GM23338 (cell line): ENCODE measurements around the gene CPNE7. TPM values are rescaled to one million over a fixed set of nuclear protein-coding genes. Genes with fewer than 3 reads are reported as not detected.
A peak's percentile ranks its signal among the peaks of the same experiment; 100 is the strongest.

Source experiments
- ATAC-seq: fragments of 200-7000 bp; cut with Tn5 transposase; 3 replicates; pipeline ENCODE4 v1.9.1; 2020
- DNase-seq: peaks from one replicate; pipeline ENCODE4 v3.0.0-alpha.2; 2015; ENCODE audit warnings: low spot score
- H2AFZ ChIP-seq: fragments of 200-600 bp; sonication (generic); 2 replicates; pipeline ENCODE4 v1.8.0; 2016; ENCODE audit warnings: antibody characterized with exemption, mild to moderate bottlenecking, moderate library complexity
- H3F3A ChIP-seq: fragments of 200-600 bp; sonication (generic); replicated peaks from 2 replicates; pipeline ENCODE4 v1.8.0; 2017; ENCODE audit warnings: antibody characterized with exemption, mixed run types, low read depth
- H3K27ac ChIP-seq: fragments of 200-600 bp; sonication (generic); 2 replicates; pipeline ENCODE4 v1.6.1; 2016; ENCODE audit warnings: low read depth
- H3K27me3 ChIP-seq: fragments of 200-600 bp; sonication (generic); 2 replicates; pipeline ENCODE4 v1.8.0; 2016; ENCODE audit warnings: mild to moderate bottlenecking, mixed run types, moderate library complexity; ENCODE audit not compliant: insufficient read depth
- H3K36me3 ChIP-seq: fragments of 200-600 bp; sonication (generic); 2 replicates; pipeline ENCODE4 v1.8.0; 2016; ENCODE audit warnings: mild to moderate bottlenecking; ENCODE audit not compliant: insufficient read depth
- H3K4me1 ChIP-seq: fragments of 200-600 bp; sonication (generic); 2 replicates; pipeline ENCODE4 v1.8.0; 2016; ENCODE audit warnings: mild to moderate bottlenecking, moderate library complexity; ENCODE audit not compliant: insufficient read depth
- H3K4me2 ChIP-seq: fragments of 200-600 bp; sonication (generic); 2 replicates; pipeline ENCODE4 v1.7.1; 2017; ENCODE audit warnings: mixed run types
- H3K4me3 ChIP-seq: fragments of 200-600 bp; sonication (generic); 2 replicates; pipeline ENCODE4 v1.6.1; 2016; ENCODE audit warnings: mixed run types
- H3K79me2 ChIP-seq: fragments of 200-600 bp; sonication (generic); replicated peaks from 2 replicates; pipeline ENCODE4 v1.8.0; 2017; ENCODE audit warnings: mild to moderate bottlenecking; ENCODE audit not compliant: insufficient read depth
- H3K9me2 ChIP-seq: fragments of 200-600 bp; sonication (generic); 2 replicates; pipeline ENCODE4 v1.8.0; 2017; ENCODE audit not compliant: insufficient read depth
- H4K20me1 ChIP-seq: fragments of 200-600 bp; sonication (generic); replicated peaks from 2 replicates; pipeline ENCODE4 v1.8.0; 2017; ENCODE audit warnings: mild to moderate bottlenecking; ENCODE audit not compliant: insufficient read depth
- H3K27ac Mint-ChIP-seq: 2 replicates; pipeline ENCODE4 v1.8.0; 2020; ENCODE audit warnings: inconsistent platforms, mild to moderate bottlenecking, moderate library complexity, mixed read lengths
- H3K27me3 Mint-ChIP-seq: 3 replicates; pipeline ENCODE4 v1.8.0; 2022; ENCODE audit warnings: low read depth, mild to moderate bottlenecking, moderate library complexity, mixed read lengths, inconsistent platforms; ENCODE audit not compliant: insufficient read depth, poor library complexity
- H3K36me3 Mint-ChIP-seq: 3 replicates; pipeline ENCODE4 v1.8.0; 2021; ENCODE audit warnings: low read depth, mild to moderate bottlenecking, inconsistent platforms, moderate library complexity, mixed read lengths
- H3K4me1 Mint-ChIP-seq: 3 replicates; pipeline ENCODE4 v1.8.0; 2020; ENCODE audit warnings: mild to moderate bottlenecking, inconsistent platforms, mixed read lengths
- H3K4me3 Mint-ChIP-seq: 3 replicates; pipeline ENCODE4 v1.8.0; 2021; ENCODE audit warnings: moderate library complexity, mild to moderate bottlenecking, inconsistent platforms, mixed read lengths
- H3K9me3 Mint-ChIP-seq: 3 replicates; pipeline ENCODE4 v1.8.0; 2020; ENCODE audit warnings: moderate library complexity, mild to moderate bottlenecking, inconsistent platforms, mixed read lengths
- CREB1 ChIP-seq: fragments of 250-450 bp; sonication (Bioruptor Pico); IDR thresholded peaks from 2 replicates; pipeline ENCODE4 v1.5.0; 2020; ENCODE audit warnings: low read depth, mild to moderate bottlenecking, moderate library complexity
- CTCF ChIP-seq, 2 experiments: fragments of 200-600 bp in 1 of 2; sonication (generic) in 1 of 2; conservative IDR thresholded peaks; 2 replicates each; pipeline versions ENCODE4 v1.5.1 to v1.6.1; 2016 to 2017; ENCODE audit warnings: antibody characterized with exemption in 2 of 2, low read depth in 2 of 2, mild to moderate bottlenecking in 2 of 2, moderate library complexity in 1 of 2
- ETS1 ChIP-seq: IDR thresholded peaks from 2 replicates; pipeline ENCODE4 v1.6.1; 2016; ENCODE audit warnings: antibody characterized with exemption
- NANOG ChIP-seq: IDR thresholded peaks from 2 replicates; pipeline ENCODE4 v1.6.1; 2016; ENCODE audit warnings: antibody characterized with exemption, borderline replicate concordance
- POLR2AphosphoS5 ChIP-seq: IDR thresholded peaks from 2 replicates; pipeline ENCODE4 v1.6.1; 2016; ENCODE audit warnings: antibody characterized with exemption, low read depth
- REST ChIP-seq: IDR thresholded peaks from one replicate; pipeline ENCODE4 v1.6.1; 2018; ENCODE audit warnings: antibody characterized with exemption; ENCODE audit not compliant: unreplicated experiment
- STAT1 ChIP-seq: IDR thresholded peaks from one replicate; pipeline ENCODE4 v1.6.1; 2016; ENCODE audit warnings: antibody characterized with exemption; ENCODE audit not compliant: unreplicated experiment
- polyA plus RNA-seq: library from polyadenylated mRNA; unstranded; fragments of >200 nt; fragmentation: Nextera tagmentation; extraction: Ambion mirVana; gene quantifications from 2 replicates; pipeline ENCODE4 v1.2.1, GENCODE V29; 2016
- total RNA-seq: library from RNA; depleted of rRNA; stranded (reverse); fragments of >200 nt; shearing (Covaris generic); gene quantifications from 2 replicates; pipeline ENCODE4 v1.2.3, GENCODE V29; 2014

The CPNE7 gene
- total and polyA plus RNA-seq, 2 experiments from 2014 or later, result 11.2 to 15.7 TPM

- no peak for TF ChIP-seq STAT1
- no peak for TF ChIP-seq CTCF (conservative IDR thresholded peaks at IDR 0.05; ENCODE audit: low read depth in 2 of 2)
- no peak for TF ChIP-seq POLR2AphosphoS5
- TF ChIP-seq NANOG, result no peak
- TF ChIP-seq CREB1 (CRISPR knock-in tag), result no peak
- no peak for TF ChIP-seq REST
Measured at GRCh38 chr16:89557690-89558490, 17.7 kb upstream of the CPNE7 start (continued).

GRCh38 chr16:89560378-89561141 lies 15.0 kb upstream of the CPNE7 start, which contains the start of gene RPL13:
RPL13 (plus strand) TSS chr16:89560682; CDS start chr16:89560960, 278 bp downstream.
- Mint-ChIP-seq H3K36me3 (peaks cover 69% of the 10 kb centered on the region), H3K27me3 (peaks cover 40% of the 10 kb centered on the region), H3K4me3 (peak within 1 kb of the TSS; percentile 95), H3K9me3 (peaks cover 12% of the 10 kb centered on the region; the same call in 1 of the 3 replicates), H3K27ac (peak within 1 kb of the TSS; percentile 98), H3K4me1 (peaks cover 38% of the 10 kb centered on the region)
- peaks cover 32% of the 10 kb centered on the region for H3K79me2 ChIP-seq
- H3K4me3 ChIP-seq, result peak within 1 kb of the TSS; percentile 99
- peaks cover 78% of the 10 kb centered on the region for H3F3A ChIP-seq
- peaks cover 24% of the 10 kb centered on the region for H4K20me1 ChIP-seq
- H2AFZ ChIP-seq, result no peak within 1 kb of the TSS
- H3K27me3 ChIP-seq, result no peaks in the 10 kb centered on the region
- TF ChIP-seq ETS1 (peak; percentile 85), POLR2AphosphoS5 (peak; percentile 98; the same call in 1 of the 2 replicates), STAT1 (no peak), CREB1 (CRISPR knock-in tag) (peak; percentile 85)
- peaks cover 35% of the 10 kb centered on the region for H3K36me3 ChIP-seq
- peak within 1 kb of the TSS; percentile 99 for H3K27ac ChIP-seq
- DNase-seq, result peak; percentile 98
- H3K9me2 ChIP-seq, result no peaks in the 10 kb centered on the region
- peak; percentile 67 for ATAC-seq
- peak within 1 kb of the TSS; percentile 99 for H3K4me2 ChIP-seq
- peaks cover 26% of the 10 kb centered on the region for H3K4me1 ChIP-seq
